AG04449 (cell line): Measurements from ENCODE around the gene FRMPD1.

ENCODE experiments used
- CTCF ChIA-PET: fragments of 350-600 bp; formaldehyde crosslinking; extraction: SDS; loops from one replicate; lab custom pipeline; 2021; ENCODE audit warnings: antibody characterized with exemption; lab: Yijun Ruan, JAX
- POLR2A ChIA-PET: fragments of 400-600, 350-600 bp; formaldehyde crosslinking; extraction: SDS; loops from one replicate; lab custom pipeline; 2020; ENCODE audit warnings: antibody characterized with exemption, inconsistent platforms; lab: Yijun Ruan, JAX
- DNase-seq: peaks from one replicate; pipeline ENCODE4 v3.0.0-alpha.2; 2010; ENCODE audit warnings: low read depth, low spot score
- H3K4me3 ChIP-seq: 2 replicates; pipeline ENCODE4 v1.5.1; 2011; ENCODE audit warnings: low read depth, mild to moderate bottlenecking, control low read depth, low read length
- TF ChIP-seq, protein P1 (sequence below): IDR thresholded peaks from one replicate; pipeline ENCODE4 v1.5.1; 2011; ENCODE audit warnings: mild to moderate bottlenecking, moderate library complexity, low read length, control low read depth, inconsistent platforms; ENCODE audit not compliant: insufficient read depth; ENCODE audit errors: missing control alignments

FRMPD1 gene

GRCh38 chr9:37705787-37706186 lies 55.0 kb downstream of the FRMPD1 start:
- no peak overlapping the region for H3K4me3 ChIP-seq
- ChIA-PET POLR2A (no interaction called here), CTCF (no interaction called here)
- TF ChIP-seq, protein P1, sequence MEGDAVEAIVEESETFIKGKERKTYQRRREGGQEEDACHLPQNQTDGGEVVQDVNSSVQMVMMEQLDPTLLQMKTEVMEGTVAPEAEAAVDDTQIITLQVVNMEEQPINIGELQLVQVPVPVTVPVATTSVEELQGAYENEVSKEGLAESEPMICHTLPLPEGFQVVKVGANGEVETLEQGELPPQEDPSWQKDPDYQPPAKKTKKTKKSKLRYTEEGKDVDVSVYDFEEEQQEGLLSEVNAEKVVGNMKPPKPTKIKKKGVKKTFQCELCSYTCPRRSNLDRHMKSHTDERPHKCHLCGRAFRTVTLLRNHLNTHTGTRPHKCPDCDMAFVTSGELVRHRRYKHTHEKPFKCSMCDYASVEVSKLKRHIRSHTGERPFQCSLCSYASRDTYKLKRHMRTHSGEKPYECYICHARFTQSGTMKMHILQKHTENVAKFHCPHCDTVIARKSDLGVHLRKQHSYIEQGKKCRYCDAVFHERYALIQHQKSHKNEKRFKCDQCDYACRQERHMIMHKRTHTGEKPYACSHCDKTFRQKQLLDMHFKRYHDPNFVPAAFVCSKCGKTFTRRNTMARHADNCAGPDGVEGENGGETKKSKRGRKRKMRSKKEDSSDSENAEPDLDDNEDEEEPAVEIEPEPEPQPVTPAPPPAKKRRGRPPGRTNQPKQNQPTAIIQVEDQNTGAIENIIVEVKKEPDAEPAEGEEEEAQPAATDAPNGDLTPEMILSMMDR, result no peak
- DNase-seq, result no peak

DNA sequence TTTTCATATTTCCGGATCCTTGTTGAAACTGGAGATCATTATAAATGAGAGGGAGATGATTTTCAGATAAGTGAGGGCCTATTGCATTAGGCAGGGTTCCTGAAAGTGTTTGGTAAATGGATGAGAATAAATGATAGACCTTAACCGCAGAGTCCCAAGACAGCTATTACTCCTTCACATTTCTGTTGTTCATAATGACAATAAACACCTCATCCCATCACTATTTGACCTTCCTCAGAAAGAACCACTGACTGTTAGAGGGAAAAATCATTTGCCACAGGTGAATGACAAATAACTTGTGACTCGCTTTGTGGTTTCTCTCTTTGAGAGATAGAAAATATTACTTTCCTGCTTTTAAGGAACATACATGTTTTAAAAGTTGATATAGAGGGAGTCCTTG lies 55.5 kb downstream of the FRMPD1 start:
- no peak for DNase-seq
- CTCF ChIA-PET, result no interaction called here
- TF ChIP-seq, protein P1, result no peak
- POLR2A ChIA-PET, result no interaction called here
- H3K4me3 ChIP-seq, result no peak overlapping the region

GRCh38 chr9:37707748-37708147 lies 57.0 kb downstream of the FRMPD1 start:
- no peak overlapping the region for H3K4me3 ChIP-seq
- TF ChIP-seq, protein P1, result no peak
- ChIA-PET POLR2A (no interaction called here), CTCF (no interaction called here)
- DNase-seq, result no peak

DNA sequence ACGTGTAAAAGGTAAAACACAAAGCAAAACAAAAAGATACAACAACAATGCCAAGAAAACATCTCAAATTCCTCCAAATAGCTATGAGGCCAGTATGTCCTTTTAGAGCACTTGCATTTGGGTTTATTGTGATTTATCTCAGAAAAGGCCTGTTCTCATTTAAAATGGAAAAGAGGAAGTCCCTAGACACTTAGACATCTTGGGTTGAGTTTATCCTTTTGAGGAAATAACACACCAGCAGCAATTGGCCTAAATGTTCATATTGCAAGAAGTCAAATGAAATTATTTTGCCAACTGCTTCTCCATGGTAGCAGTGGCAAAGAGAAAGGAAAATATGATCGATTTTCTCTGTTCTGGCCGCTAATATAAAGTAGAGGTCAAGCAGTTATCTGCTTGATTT lies 59.3 kb downstream of the FRMPD1 start:
- no peak overlapping the region for H3K4me3 ChIP-seq
- CTCF ChIA-PET, result no interaction called here
- DNase-seq, result no peak
- POLR2A ChIA-PET, result no interaction called here
- TF ChIP-seq, protein P1, result no peak

DNA sequence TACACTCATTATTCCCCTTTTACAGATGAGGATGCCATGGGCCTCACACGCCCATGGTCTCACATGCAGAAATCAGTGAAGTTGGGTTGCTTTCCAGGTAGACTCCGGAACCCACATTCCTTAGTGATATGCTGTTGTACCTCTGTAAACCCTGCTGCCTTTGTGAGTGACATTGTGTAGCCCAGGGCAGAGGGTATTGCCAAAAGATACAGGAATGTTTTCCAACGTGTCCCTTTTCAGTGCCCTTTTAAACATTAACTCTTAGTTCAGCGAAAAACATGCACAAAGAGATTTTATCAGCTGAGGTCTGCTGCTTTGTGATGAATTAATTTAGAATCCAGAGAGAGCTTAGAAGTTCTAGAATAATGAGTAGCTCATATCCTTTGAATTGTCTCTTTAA lies 64.5 kb downstream of the FRMPD1 start:
- CTCF ChIA-PET, result no interaction called here

DNA sequence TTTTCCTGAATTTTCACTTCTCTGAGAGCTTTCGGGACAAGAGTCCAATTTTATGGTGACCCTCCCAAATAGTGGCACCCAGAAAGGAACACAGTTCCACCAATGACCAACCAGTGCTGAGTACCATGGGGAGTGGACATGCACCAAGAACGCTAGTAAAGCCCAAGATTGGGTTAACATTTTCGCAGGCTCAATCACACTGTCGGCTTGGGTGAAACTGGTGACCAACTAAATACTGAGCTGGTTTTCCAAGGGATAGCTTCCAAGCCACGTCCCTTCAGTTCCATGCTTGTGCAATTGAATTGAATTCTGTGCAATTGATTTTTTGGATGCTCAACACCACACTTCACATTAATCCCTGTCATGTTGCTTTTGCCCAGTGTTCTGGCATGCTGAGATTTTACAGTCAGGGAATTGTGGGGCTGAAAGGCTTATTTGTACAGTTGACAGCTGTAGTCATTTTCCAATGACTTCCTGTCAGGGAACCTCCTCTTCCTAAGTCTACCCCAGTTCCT lies 65.3 kb downstream of the FRMPD1 start:
- ChIA-PET CTCF (interaction anchor here (1.1 kb wide), 1 partner anchor 9 kb away, joined by 3 read pairs; no protein-coding TSS in a partner anchor), POLR2A (no interaction called here)
- no peak for DNase-seq
- TF ChIP-seq, protein P1, result no peak
- no peak overlapping the region for H3K4me3 ChIP-seq

More for the DNA sequence above, 64.5 kb downstream of the FRMPD1 start:
- no peak overlapping the region for H3K4me3 ChIP-seq
- POLR2A ChIA-PET, result interaction anchor here (0.5 kb wide), 1 partner anchor 86 kb away, joined by 3 read pairs; no protein-coding TSS in a partner anchor
- DNase-seq, result no peak
- TF ChIP-seq, protein P1, result no peak
